Nephron (organoid): Measurements from ENCODE around the gene AMPH.

ENCODE experiments used
- H3K27ac Mint-ChIP-seq, 3 experiments: 2 replicates each; pipeline ENCODE4 v1.8.0; 2020; ENCODE audit warnings: mixed read lengths in 3 of 3, mild to moderate bottlenecking in 2 of 3, moderate library complexity in 1 of 3
- H3K27me3 Mint-ChIP-seq: 2 replicates; pipeline ENCODE4 v1.8.0; 2021; ENCODE audit warnings: low read depth, mild to moderate bottlenecking, moderate library complexity, mixed read lengths
- H3K36me3 Mint-ChIP-seq: 2 replicates; pipeline ENCODE4 v1.8.0; 2020; ENCODE audit warnings: low read depth, mixed read lengths
- H3K4me1 Mint-ChIP-seq: 2 replicates; pipeline ENCODE4 v1.8.0; 2020; ENCODE audit warnings: mixed read lengths
- H3K4me3 Mint-ChIP-seq, 3 experiments: 2 replicates each; pipeline ENCODE4 v1.8.0; 2020; ENCODE audit warnings: mild to moderate bottlenecking in 3 of 3, mixed read lengths in 3 of 3, moderate library complexity in 2 of 3
- H3K9me3 Mint-ChIP-seq: 2 replicates; pipeline ENCODE4 v1.8.0; 2020; ENCODE audit warnings: mixed read lengths
- TF ChIP-seq, protein P1 (sequence below), 3 experiments: fragments of 200-600 bp; sonication (generic); IDR thresholded peaks; one replicate each; pipeline ENCODE4 v1.5.0; 2021; ENCODE audit warnings: antibody characterized with exemption in 3 of 3; ENCODE audit not compliant: unreplicated experiment in 3 of 3

Gene AMPH

GRCh38 chr7:38492010-38492409, 139.2 kb downstream of the AMPH start:
- H3K36me3 Mint-ChIP-seq, result no peaks in the 10 kb centered on the region
- H3K27ac Mint-ChIP-seq, result no peak overlapping the region
- H3K4me1 Mint-ChIP-seq, result no peaks in the 10 kb centered on the region
- TF ChIP-seq, protein P1, sequence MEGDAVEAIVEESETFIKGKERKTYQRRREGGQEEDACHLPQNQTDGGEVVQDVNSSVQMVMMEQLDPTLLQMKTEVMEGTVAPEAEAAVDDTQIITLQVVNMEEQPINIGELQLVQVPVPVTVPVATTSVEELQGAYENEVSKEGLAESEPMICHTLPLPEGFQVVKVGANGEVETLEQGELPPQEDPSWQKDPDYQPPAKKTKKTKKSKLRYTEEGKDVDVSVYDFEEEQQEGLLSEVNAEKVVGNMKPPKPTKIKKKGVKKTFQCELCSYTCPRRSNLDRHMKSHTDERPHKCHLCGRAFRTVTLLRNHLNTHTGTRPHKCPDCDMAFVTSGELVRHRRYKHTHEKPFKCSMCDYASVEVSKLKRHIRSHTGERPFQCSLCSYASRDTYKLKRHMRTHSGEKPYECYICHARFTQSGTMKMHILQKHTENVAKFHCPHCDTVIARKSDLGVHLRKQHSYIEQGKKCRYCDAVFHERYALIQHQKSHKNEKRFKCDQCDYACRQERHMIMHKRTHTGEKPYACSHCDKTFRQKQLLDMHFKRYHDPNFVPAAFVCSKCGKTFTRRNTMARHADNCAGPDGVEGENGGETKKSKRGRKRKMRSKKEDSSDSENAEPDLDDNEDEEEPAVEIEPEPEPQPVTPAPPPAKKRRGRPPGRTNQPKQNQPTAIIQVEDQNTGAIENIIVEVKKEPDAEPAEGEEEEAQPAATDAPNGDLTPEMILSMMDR (IDR thresholded peaks at IDR 0.05; ENCODE audit: unreplicated experiment in 3 of 3), result no peak
- H3K27me3 Mint-ChIP-seq, result no peaks in the 10 kb centered on the region
- no peaks in the 10 kb centered on the region for H3K9me3 Mint-ChIP-seq
- no peak overlapping the region for H3K4me3 Mint-ChIP-seq

GRCh38 chr7:38482521-38482920, 148.7 kb downstream of the AMPH start:
- TF ChIP-seq, protein P1 (IDR thresholded peaks at IDR 0.05; ENCODE audit: unreplicated experiment in 3 of 3), result no peak
- no peaks in the 10 kb centered on the region for H3K4me1 Mint-ChIP-seq
- peaks cover 15% of the 10 kb centered on the region for H3K9me3 Mint-ChIP-seq
- no peaks in the 10 kb centered on the region for H3K36me3 Mint-ChIP-seq
- no peak overlapping the region for H3K4me3 Mint-ChIP-seq
- H3K27me3 Mint-ChIP-seq, result no peaks in the 10 kb centered on the region
- no peak overlapping the region for H3K27ac Mint-ChIP-seq

- TF ChIP-seq, protein P1 (IDR thresholded peaks at IDR 0.05; ENCODE audit: unreplicated experiment in 3 of 3), result no peak
- H3K4me3 Mint-ChIP-seq, result no peak overlapping the region
- H3K4me1 Mint-ChIP-seq, result no peaks in the 10 kb centered on the region
- peaks cover 11% of the 10 kb centered on the region for H3K9me3 Mint-ChIP-seq
- H3K27me3 Mint-ChIP-seq, result no peaks in the 10 kb centered on the region
- H3K36me3 Mint-ChIP-seq, result no peaks in the 10 kb centered on the region
- no peak overlapping the region for H3K27ac Mint-ChIP-seq
Observed at GRCh38 chr7:38481401-38481800, 149.8 kb downstream of the AMPH start.

- H3K9me3 Mint-ChIP-seq, result peaks cover 2% of the 10 kb centered on the region
- no peaks in the 10 kb centered on the region for H3K4me1 Mint-ChIP-seq
- TF ChIP-seq, protein P1 (IDR thresholded peaks at IDR 0.05; ENCODE audit: unreplicated experiment in 3 of 3), result no peak
- H3K27me3 Mint-ChIP-seq, result no peaks in the 10 kb centered on the region
- H3K36me3 Mint-ChIP-seq, result peaks cover 3% of the 10 kb centered on the region
- no peak overlapping the region for H3K27ac Mint-ChIP-seq
- no peak overlapping the region for H3K4me3 Mint-ChIP-seq
Observed at GRCh38 chr7:38478404-38478803, 152.8 kb downstream of the AMPH start.

- TF ChIP-seq, protein P1 (IDR thresholded peaks at IDR 0.05; ENCODE audit: unreplicated experiment in 3 of 3), result no peak
- H3K9me3 Mint-ChIP-seq, result no peaks in the 10 kb centered on the region
- H3K27ac Mint-ChIP-seq, result no peak overlapping the region
- H3K4me1 Mint-ChIP-seq, result no peaks in the 10 kb centered on the region
- H3K4me3 Mint-ChIP-seq, result no peak overlapping the region
- H3K27me3 Mint-ChIP-seq, result no peaks in the 10 kb centered on the region
- H3K36me3 Mint-ChIP-seq, result peaks cover 3% of the 10 kb centered on the region
Observed at GRCh38 chr7:38477333-38477732, 153.8 kb downstream of the AMPH start.

DNA sequence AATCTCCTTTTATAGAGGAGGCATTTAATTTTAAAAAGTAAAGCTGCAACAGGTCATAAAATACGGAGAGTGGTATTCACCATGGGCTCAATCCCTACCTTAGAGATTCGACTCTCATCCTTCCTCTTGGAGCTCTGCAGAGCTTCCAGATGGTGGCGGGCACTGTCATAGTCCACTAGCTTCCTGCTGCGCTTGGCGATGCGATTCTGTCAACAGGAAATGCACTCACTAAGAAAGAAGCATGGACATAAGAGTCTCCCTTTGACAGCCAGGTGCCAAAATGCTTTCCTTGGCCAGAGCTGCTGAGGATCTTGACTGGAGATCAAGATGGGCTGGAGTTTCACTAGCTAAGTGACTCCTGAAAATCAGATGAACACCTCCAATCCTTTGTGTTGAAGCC, 154.4 kb downstream of the AMPH start:
- Mint-ChIP-seq H3K27me3 (no peaks in the 10 kb centered on the region), H3K27ac (no peak overlapping the region)
- TF ChIP-seq, protein P1 (IDR thresholded peaks at IDR 0.05; ENCODE audit: unreplicated experiment in 3 of 3), result no peak

More for the DNA sequence above, 154.4 kb downstream of the AMPH start:
- Mint-ChIP-seq H3K9me3 (no peaks in the 10 kb centered on the region), H3K36me3 (peaks cover 3% of the 10 kb centered on the region), H3K4me3 (no peak overlapping the region), H3K4me1 (no peaks in the 10 kb centered on the region)
